Measurements from ENCODE around the gene RRAS2. TPM values are rescaled to one million over a fixed set of nuclear protein-coding genes. Genes with fewer than 3 reads are reported as not detected.

RRAS2 gene
- polyA plus RNA-seq, 3 donors: 0.19 to 0.31 TPM; not detected in 1

GRCh38 chr11:14259186-14259784, 99.7 kb downstream of the RRAS2 start:
- no peak overlapping the region for H3K4me3 ChIP-seq (replicated peaks in 1 of 3; ENCODE audit: low read depth in 2 of 3, low read length in 3 of 3)
- no peak overlapping the region for H3K9ac ChIP-seq (ENCODE audit: insufficient read depth, low read length, poor library complexity, severe bottlenecking)
- H4K20me1 ChIP-seq (ENCODE audit: insufficient read depth, low read length): no peaks in the 10 kb centered on the region
- DNase-seq: no peak
- H2AFZ ChIP-seq (ENCODE audit: insufficient read depth, low read depth, low read length, poor library complexity, severe bottlenecking): no peak overlapping the region
- Mint-ChIP-seq H3K27me3 (ENCODE audit: low read depth in 3 of 3) (peaks cover 19 to 25% (median 23%) of the 10 kb centered on the region in 3 donors), H3K9me3 (peaks cover 0 to 1% (median 0%) of the 10 kb centered on the region in 7 donors), H3K36me3 (no peaks in the 10 kb centered on the region), H3K27ac (peak overlapping the region in 1 of 7 donors; percentile 28), H3K4me1 (no peaks in the 10 kb centered on the region), H3K4me3 (peak overlapping the region in 1 of 2 donors; percentile 66)
- intact Hi-C loops (cut with micrococcal nuclease): loop anchor here in 1 of 2 donors (10.0 kb wide), 1 partner anchor 484 kb away; no protein-coding TSS in a partner anchor
- H3K27ac ChIP-seq (ENCODE audit: low read depth in 1 of 2, low read length in 2 of 2): no peak overlapping the region
- 52% methylated on average over 33 of the region's 38 CpGs for WGBS (ENCODE audit: insufficient coverage)
- TF ChIP-seq CTCF (IDR thresholded peaks at IDR 0.05): no peak
- no peaks in the 10 kb centered on the region for H3K4me1 ChIP-seq (ENCODE audit: control insufficient read depth in 1 of 2, insufficient read depth in 2 of 2, low read length in 2 of 2)
- H3K27me3 ChIP-seq (ENCODE audit: control insufficient read depth in 2 of 2, insufficient read depth in 2 of 2, low read length in 2 of 2): no peaks in the 10 kb centered on the region
- no peaks in the 10 kb centered on the region for H3K36me3 ChIP-seq (replicated peaks in 1 of 2; ENCODE audit: control insufficient read depth in 1 of 2, insufficient read depth in 2 of 2, low read length in 2 of 2)
- no peak overlapping the region for H3K4me2 ChIP-seq (replicated peaks; ENCODE audit: extremely low read depth, low read length, poor library complexity, severe bottlenecking)
- H3K9me3 ChIP-seq (replicated peaks in 1 of 2; ENCODE audit: control insufficient read depth in 1 of 2, insufficient read depth in 1 of 2, low read length in 2 of 2): no peaks in the 10 kb centered on the region
- no peaks in the 10 kb centered on the region for H3K79me2 ChIP-seq (ENCODE audit: insufficient read depth, low read length)

- Histone ChIP-seq H3K4me1 (ENCODE audit: control insufficient read depth in 1 of 2, insufficient read depth in 2 of 2, low read length in 2 of 2) (no peaks in the 10 kb centered on the region), H3K27ac (ENCODE audit: low read depth in 1 of 2, low read length in 2 of 2) (no peak overlapping the region), H3K79me2 (ENCODE audit: insufficient read depth, low read length) (no peaks in the 10 kb centered on the region), H3K4me2 (replicated peaks; ENCODE audit: extremely low read depth, low read length, poor library complexity, severe bottlenecking) (no peak overlapping the region), H3K36me3 (replicated peaks in 1 of 2; ENCODE audit: control insufficient read depth in 1 of 2, insufficient read depth in 2 of 2, low read length in 2 of 2) (no peaks in the 10 kb centered on the region), H3K27me3 (ENCODE audit: control insufficient read depth in 2 of 2, insufficient read depth in 2 of 2, low read length in 2 of 2) (no peaks in the 10 kb centered on the region), H3K9me3 (replicated peaks in 1 of 2; ENCODE audit: control insufficient read depth in 1 of 2, insufficient read depth in 1 of 2, low read length in 2 of 2) (no peaks in the 10 kb centered on the region), H4K20me1 (ENCODE audit: insufficient read depth, low read length) (no peaks in the 10 kb centered on the region), H3K4me3 (replicated peaks in 1 of 3; ENCODE audit: low read depth in 2 of 3, low read length in 3 of 3) (no peak overlapping the region), H2AFZ (ENCODE audit: insufficient read depth, low read depth, low read length, poor library complexity, severe bottlenecking) (no peak overlapping the region), H3K9ac (ENCODE audit: insufficient read depth, low read length, poor library complexity, severe bottlenecking) (no peak overlapping the region)
- Mint-ChIP-seq H3K4me1 (no peaks in the 10 kb centered on the region), H3K9me3 (peaks cover 0 to 1% (median 0%) of the 10 kb centered on the region in 7 donors), H3K27me3 (ENCODE audit: low read depth in 3 of 3) (peaks cover 19 to 26% (median 20%) of the 10 kb centered on the region in 3 donors), H3K36me3 (no peaks in the 10 kb centered on the region), H3K4me3 (no peak overlapping the region), H3K27ac (no peak overlapping the region)
- 43% methylated on average over 1 of the region's 6 CpGs for WGBS (ENCODE audit: insufficient coverage)
- intact Hi-C loops (cut with micrococcal nuclease): loop anchor here in 1 of 2 donors (10.0 kb wide), 1 partner anchor 484 kb away; no protein-coding TSS in a partner anchor
- no peak for DNase-seq
- no peak for TF ChIP-seq CTCF (IDR thresholded peaks at IDR 0.05)
Measured at GRCh38 chr11:14258221-14258935, 100.6 kb downstream of the RRAS2 start.

Data from CD14-positive monocyte (primary cell).